ENCODE data around the gene TDRD3.
"Not testable (repeated sequence)": the region's sequence is repeated elsewhere in the genome, so short reads cannot be mapped to it uniquely, and the experiment has no call there.

The TDRD3 gene

DNA sequence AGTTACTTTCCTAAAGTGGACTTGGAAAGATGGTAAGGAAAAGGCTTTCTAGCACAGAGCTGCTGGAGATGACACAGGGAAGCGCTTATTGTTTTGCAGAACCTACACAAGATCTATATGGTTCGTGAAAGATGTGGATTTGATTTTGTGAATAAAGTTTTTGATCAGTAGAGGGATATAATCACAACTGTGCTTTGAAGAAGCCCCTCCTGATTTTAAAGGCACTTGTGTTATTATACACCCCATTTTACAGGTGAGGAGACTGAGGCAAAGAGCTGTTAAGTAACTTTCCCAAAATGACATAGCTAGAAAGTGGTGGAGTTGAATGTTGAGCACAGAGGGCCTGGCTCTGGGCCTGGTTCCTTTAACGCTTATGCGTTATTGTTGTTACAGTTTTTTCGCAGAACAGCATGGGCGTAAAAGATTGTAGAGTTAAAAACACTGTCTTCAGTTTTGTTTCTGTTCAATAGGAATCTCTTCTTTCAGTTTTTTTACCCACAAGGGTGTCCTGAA is 1.4 kb downstream of the TDRD3 start:
- DNase-seq (ENCODE audit: low read depth in 4 of 4, low spot score in 1 of 4) = no peak

GRCh38 chr13:60398907-60399589 is 2.0 kb downstream of the TDRD3 start:
- no peak for DNase-seq (ENCODE audit: low read depth in 4 of 4, low spot score in 1 of 4)

GRCh38 chr13:60402022-60402421 is 5.0 kb downstream of the TDRD3 start:
- DNase-seq (ENCODE audit: low read depth in 4 of 4, low spot score in 1 of 4) = no peak

- no peak for DNase-seq (ENCODE audit: low read depth in 4 of 4, low spot score in 1 of 4)
These were observed 10.1 kb downstream of the TDRD3 start for GRCh38 chr13:60407095-60407494.

DNA sequence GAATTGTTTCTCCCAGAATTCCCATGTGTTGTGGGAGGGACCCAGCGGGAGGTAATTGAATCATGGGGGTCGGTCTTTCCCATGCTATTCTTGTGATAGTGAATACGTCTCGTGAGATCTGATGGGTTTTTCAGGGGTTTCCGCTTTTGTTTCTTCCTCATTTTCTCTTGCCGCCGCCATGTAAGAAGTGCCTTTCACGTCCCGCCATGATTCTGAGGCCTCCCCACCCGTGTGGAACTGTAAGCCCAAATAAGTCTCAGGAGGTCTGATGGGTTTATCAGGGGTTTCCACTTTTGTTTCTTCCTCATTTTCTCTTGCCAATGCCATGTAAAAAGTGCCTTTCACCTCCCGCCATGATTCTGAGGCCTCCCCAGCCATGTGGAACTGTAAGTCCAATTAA is 10.8 kb downstream of the TDRD3 start:
- DNase-seq (ENCODE audit: low read depth in 4 of 4, low spot score in 1 of 4) = not testable (repeated sequence)

GRCh38 chr13:60409574-60410292 is 12.7 kb downstream of the TDRD3 start:
- DNase-seq (ENCODE audit: low read depth in 4 of 4, low spot score in 1 of 4) = not testable (repeated sequence)

- DNase-seq (ENCODE audit: low read depth in 4 of 4, low spot score in 1 of 4) = no peak
These were observed 13.3 kb downstream of the TDRD3 start for GRCh38 chr13:60410299-60410698.

GRCh38 chr13:60411464-60411863 is 14.4 kb downstream of the TDRD3 start:
- no peak for DNase-seq (ENCODE audit: low read depth in 4 of 4, low spot score in 1 of 4)

DNA sequence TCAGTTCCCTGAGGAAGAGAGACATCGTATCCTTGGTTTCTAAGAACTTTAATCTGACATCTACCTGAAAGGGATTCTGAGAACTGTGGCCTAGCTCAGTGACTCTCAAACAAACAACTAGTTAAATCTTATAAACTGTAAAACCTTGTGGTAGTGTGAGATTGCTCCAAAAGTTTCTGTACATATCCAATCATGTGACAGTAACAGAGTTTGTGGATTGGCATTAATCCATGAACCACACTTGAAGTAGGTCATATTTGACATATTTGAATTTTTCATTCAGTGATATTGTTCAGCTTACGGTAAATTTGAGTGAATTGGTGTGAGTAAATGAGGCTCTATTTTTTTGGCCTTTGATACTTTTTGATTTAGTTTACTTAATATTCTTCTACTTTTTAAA is 15.0 kb downstream of the TDRD3 start:
- no peak for DNase-seq (ENCODE audit: low read depth in 4 of 4, low spot score in 1 of 4)

DNA sequence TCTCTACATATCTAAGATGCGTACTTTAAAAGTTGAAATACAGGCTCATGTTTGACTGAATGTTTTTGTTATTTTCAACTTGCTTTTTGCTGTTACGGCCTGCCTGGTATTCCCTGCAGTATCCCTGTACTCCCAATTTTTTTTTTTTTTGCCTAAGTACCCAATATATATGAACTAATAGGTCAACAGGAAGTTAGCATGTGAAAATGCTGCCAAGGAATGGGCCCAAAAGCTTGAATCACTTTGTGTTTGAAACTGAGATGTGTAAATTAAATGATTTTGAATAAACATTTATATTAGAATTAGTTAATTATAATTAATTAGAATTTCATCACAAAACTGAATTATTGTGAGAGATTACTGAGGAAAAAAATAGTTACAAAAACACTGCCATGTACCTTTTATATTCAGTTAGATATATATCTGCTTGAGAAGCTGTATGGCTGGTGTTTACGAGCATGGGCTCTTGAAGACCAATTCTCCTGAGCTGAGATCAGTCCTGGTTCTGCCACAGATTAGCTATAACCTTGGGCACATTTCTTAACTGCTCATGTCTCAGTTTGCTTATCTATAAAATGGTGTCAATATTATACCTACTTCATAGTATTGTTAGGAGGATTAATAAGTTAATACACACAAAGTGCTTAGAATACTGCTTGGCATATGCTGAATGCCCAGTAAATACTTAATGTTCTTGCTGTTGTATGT is 16.0 kb downstream of the TDRD3 start:
- DNase-seq (ENCODE audit: low read depth in 4 of 4, low spot score in 1 of 4) = no peak

DNA sequence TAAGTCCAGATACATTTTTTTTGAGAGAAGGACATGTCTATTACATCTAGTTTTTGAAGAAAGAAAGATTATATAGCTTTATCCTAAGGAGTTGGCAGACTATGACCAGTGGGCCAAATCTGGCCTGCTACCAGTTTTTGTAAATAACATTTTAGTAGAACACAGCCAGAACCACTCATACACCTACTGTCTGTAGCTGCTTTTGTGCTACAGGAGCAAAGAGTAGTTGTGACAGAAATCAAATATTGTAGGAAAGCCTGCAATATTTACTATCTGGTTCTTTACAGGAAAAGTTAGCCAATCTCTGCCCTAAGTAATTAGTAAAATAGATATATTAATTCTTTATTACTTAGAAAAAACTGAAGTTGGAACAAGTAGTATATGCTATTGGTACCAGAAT is 17.2 kb downstream of the TDRD3 start:
- DNase-seq (ENCODE audit: low read depth in 4 of 4, low spot score in 1 of 4) = no peak

- DNase-seq (ENCODE audit: low read depth in 4 of 4, low spot score in 1 of 4) = no peak
These were observed 20.7 kb downstream of the TDRD3 start for GRCh38 chr13:60417734-60418133.

DNA sequence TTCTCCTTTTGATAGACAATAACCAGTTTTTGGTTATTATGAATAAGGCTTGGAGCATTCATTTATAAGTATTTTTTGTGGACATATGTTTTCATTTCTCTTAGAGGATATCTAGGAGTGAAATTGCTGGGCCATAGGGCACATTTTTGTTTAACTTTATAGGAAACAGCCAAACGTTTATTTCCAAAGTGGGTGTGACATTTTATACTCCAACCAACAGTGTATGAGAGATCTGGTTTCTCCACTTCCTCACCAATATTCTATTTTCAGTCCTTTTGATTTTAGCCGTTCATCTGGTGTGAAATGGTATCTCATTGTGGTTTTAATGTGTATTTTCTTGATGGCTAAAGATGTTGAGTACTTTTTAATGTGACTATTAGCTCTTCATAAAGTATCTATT is 21.9 kb downstream of the TDRD3 start:
- DNase-seq (ENCODE audit: low read depth in 4 of 4, low spot score in 1 of 4) = no peak

DNA sequence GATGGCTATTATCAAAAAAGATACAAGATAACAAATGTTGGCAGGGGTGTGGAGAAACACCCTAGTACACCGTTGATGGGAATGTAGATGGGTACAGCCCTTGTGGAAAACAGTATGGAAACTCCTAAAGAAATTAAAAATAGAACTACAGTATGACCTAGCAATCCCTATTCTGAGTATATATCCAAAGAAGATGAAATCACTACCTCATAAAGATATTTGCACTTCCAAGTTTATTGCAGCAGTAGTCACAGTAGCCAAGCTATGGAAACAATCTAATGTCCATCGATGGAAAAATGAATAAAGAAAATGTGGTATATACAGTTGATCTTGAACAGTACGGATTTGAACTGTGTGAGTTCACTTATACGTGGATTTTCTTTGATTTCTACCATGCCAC is 28.3 kb downstream of the TDRD3 start:
- DNase-seq (ENCODE audit: low read depth in 4 of 4, low spot score in 1 of 4) = no peak

GRCh38 chr13:60426075-60426474 is 29.1 kb downstream of the TDRD3 start:
- DNase-seq (ENCODE audit: low read depth in 4 of 4, low spot score in 1 of 4) = no peak

- no peak for DNase-seq (ENCODE audit: low read depth in 4 of 4, low spot score in 1 of 4)
These were observed 30.3 kb downstream of the TDRD3 start for GRCh38 chr13:60427285-60427684.

- DNase-seq (ENCODE audit: low read depth in 4 of 4, low spot score in 1 of 4) = no peak
These were observed 34.2 kb downstream of the TDRD3 start for GRCh38 chr13:60431108-60431700.

DNA sequence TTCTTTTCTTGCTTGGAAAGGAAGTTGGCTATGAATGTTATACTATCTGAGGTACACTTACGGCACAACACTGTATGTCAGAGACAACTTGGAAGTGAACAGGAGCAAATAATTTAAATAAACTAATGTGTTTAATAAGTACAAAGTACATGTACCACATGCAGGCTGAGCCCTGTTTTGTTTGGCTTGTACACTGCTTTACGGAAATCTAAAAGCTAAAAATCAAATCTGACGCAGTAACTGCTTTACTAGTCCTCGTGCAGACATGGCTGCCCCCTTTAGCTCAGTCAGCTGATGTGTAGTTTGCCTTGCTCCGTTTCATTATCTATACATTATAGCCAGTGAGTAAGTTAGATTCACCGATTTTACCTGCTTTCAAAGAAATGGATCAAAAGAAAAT is 36.5 kb downstream of the TDRD3 start:
- DNase-seq (ENCODE audit: low read depth in 4 of 4, low spot score in 1 of 4) = no peak

DNA sequence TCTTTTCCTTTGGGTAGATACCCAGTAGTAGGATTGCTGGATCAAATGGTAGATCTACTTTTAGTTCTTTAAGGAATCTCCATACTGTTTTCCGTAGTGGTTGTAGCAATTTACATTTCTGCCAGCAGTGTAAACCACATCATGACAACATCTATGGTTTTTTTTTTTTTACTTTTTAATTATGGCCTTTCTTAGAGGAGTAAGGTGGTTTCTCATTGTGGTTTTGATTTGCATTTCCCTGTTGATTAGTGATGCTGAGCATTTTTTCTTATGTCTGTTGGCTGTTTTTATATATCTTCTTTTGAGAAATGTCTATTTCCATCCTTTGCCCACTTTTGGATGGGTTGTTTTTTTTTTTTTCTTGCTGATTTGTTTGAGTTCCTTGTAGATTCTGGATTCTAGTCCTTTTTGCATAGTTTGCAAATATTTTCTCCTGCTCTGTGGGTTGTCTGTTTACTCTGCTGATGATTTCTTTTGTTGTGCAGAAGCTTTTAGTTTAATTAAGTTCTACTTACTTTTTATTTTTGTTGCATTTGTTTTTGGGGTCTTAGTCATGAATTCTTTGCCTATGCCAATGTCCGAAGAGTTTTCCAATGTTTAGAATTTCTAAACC is 38.8 kb downstream of the TDRD3 start:
- DNase-seq (ENCODE audit: low read depth in 4 of 4, low spot score in 1 of 4) = no peak

GRCh38 chr13:60439201-60439600 is 42.2 kb downstream of the TDRD3 start:
- DNase-seq (ENCODE audit: low read depth in 4 of 4, low spot score in 1 of 4) = no peak

GRCh38 chr13:60441761-60442160 is 44.7 kb downstream of the TDRD3 start:
- no peak for DNase-seq (ENCODE audit: low read depth in 4 of 4, low spot score in 1 of 4)
